A673 (cell line): Measurements from ENCODE around the gene KIRREL3.

Experiments
- EZH2 ChIP-seq: fragments of 200-600 bp; sonication (generic); IDR thresholded peaks from 2 replicates; pipeline ENCODE4 v1.6.1; 2017; ENCODE audit warnings: borderline replicate concordance, low read depth, mild to moderate bottlenecking, mixed read lengths, antibody characterized with exemption, low read length; ENCODE audit not compliant: poor library complexity, severe bottlenecking
- TF ChIP-seq, protein P1 (sequence below): fragments of 300-800, 200-600 bp; sonication (generic); conservative IDR thresholded peaks from 2 replicates; pipeline ENCODE4 v1.5.1; 2017; ENCODE audit warnings: low read depth, mild to moderate bottlenecking, antibody characterized with exemption, low read length, moderate library complexity, mixed read lengths

DNA sequence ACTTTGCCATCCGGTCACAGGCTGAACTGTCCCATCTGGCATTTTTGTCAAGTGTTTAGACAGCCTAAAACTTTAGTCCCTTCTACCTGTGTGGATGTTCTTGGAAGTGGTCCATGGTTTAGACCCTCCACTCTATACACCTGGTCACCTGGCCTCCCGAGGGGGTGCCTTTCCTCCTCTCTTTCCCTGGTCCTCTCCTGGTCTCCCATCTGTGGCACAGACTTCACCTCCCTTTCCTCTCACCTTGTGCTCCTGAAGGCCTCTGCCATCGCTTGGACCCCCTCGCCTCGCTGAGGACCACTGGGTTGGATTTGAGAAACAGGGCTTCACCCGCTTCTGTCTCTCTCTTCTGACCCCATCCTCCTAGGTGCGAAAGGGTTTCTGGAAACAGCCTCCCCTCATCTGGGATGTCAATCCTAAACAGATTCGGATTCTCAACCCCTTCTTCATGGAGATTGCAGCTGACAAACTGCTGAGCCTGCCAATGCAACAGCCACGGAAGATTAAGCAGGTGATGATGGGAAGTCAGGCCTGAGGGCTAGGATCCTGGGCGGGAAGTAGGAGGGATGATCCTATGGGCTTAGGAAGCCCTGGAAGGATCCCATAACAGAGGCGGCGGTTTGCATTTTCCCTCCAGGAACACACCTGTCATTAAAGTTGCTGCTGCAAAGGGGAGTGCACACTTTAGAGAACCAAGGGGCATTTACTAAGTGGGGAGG lies 591.5 kb downstream of the KIRREL3 start:
- TF ChIP-seq, protein P1, sequence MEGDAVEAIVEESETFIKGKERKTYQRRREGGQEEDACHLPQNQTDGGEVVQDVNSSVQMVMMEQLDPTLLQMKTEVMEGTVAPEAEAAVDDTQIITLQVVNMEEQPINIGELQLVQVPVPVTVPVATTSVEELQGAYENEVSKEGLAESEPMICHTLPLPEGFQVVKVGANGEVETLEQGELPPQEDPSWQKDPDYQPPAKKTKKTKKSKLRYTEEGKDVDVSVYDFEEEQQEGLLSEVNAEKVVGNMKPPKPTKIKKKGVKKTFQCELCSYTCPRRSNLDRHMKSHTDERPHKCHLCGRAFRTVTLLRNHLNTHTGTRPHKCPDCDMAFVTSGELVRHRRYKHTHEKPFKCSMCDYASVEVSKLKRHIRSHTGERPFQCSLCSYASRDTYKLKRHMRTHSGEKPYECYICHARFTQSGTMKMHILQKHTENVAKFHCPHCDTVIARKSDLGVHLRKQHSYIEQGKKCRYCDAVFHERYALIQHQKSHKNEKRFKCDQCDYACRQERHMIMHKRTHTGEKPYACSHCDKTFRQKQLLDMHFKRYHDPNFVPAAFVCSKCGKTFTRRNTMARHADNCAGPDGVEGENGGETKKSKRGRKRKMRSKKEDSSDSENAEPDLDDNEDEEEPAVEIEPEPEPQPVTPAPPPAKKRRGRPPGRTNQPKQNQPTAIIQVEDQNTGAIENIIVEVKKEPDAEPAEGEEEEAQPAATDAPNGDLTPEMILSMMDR: no peak
- TF ChIP-seq EZH2: no peak
